GM12878 (cell line): Measurements from ENCODE around the gene PCED1A. TPM values are rescaled to one million over a fixed set of nuclear protein-coding genes. Genes with fewer than 3 reads are reported as not detected.

Source experiments
- ATAC-seq: fragments of 200-7000 bp; cut with Tn5 transposase; 3 replicates; pipeline ENCODE4 v1.9.1; 2020; ENCODE audit warnings: mild to moderate bottlenecking, moderate library complexity
- BruUV-seq: library from RNA; stranded (reverse); fragments of 400-500 nt; replicated peaks from 2 replicates; lab custom pipeline; 2021; lab: Mats Ljungman, UMichigan
- CTCF ChIA-PET: fragments of 300-600 bp; sonication (Branson Sonifier 250); formaldehyde crosslinking; extraction: SDS; loops from one replicate; lab custom pipeline; 2021; ENCODE audit warnings: inconsistent platforms; lab: Yijun Ruan, JAX
- POLR2A ChIA-PET: fragments of 350-600 bp; formaldehyde crosslinking; extraction: SDS; loops from one replicate; lab custom pipeline; 2021; ENCODE audit warnings: inconsistent platforms; lab: Charles Lee
- RAD21 ChIA-PET: fragments of 300-600 bp; sonication (Branson Sonifier 250); formaldehyde crosslinking; loops from one replicate; lab custom pipeline; 2023; ENCODE audit warnings: antibody characterized with exemption; ENCODE audit not compliant: unreplicated experiment; lab: Charles Lee
- SMC1A ChIA-PET: fragments of 300-600 bp; sonication (Branson Sonifier 250); formaldehyde crosslinking; loops from one replicate; lab custom pipeline; 2023; ENCODE audit not compliant: unreplicated experiment, uncharacterized antibody; lab: Charles Lee
- DNase-seq: peaks from one replicate; pipeline ENCODE4 v3.0.0-alpha.2; 2011; ENCODE audit warnings: low read depth, low spot score
- FAIRE-seq: peaks from 3 replicates; lab custom pipeline; 2011; peaks lifted over from hg19 to GRCh38; lab: Jason Lieb, UNC
- H2AFZ ChIP-seq: 2 replicates; pipeline ENCODE4 v1.6.0; 2011; ENCODE audit warnings: low read depth, low read length, control low read depth; ENCODE audit not compliant: control insufficient read depth
- H3K27ac ChIP-seq: 2 replicates; pipeline ENCODE4 v1.5.1; 2011; ENCODE audit warnings: control low read depth; ENCODE audit not compliant: control insufficient read depth, insufficient read depth
- H3K27me3 ChIP-seq, 2 experiments: replicated peaks in 1 of 2; 2 replicates each; pipeline versions ENCODE4 v1.6.0 to v1.6.1; 2011; ENCODE audit warnings: low read length in 1 of 2; ENCODE audit not compliant: control insufficient read depth in 2 of 2, insufficient read depth in 2 of 2
- H3K36me3 ChIP-seq, 2 experiments: 2 replicates each; pipeline ENCODE4 v1.5.1; 2011; ENCODE audit warnings: low read length in 1 of 2; ENCODE audit not compliant: control insufficient read depth in 2 of 2, insufficient read depth in 2 of 2
- H3K4me1 ChIP-seq: 2 replicates; pipeline ENCODE4 v1.6.1; 2011; ENCODE audit warnings: mild to moderate bottlenecking, low read length, moderate library complexity, mixed read lengths; ENCODE audit not compliant: control insufficient read depth, insufficient read depth
- H3K4me2 ChIP-seq: 2 replicates; pipeline ENCODE4 v1.6.0; 2011; ENCODE audit warnings: control low read depth; ENCODE audit not compliant: control insufficient read depth, insufficient read depth
- H3K4me3 ChIP-seq: fragments of 200-600 bp; sonication (generic); 2 replicates; pipeline ENCODE4 v1.5.1; 2016
- H3K79me2 ChIP-seq: 2 replicates; pipeline ENCODE4 v1.6.0; 2011; ENCODE audit warnings: low read length; ENCODE audit not compliant: control insufficient read depth, insufficient read depth
- H3K9ac ChIP-seq: 2 replicates; pipeline ENCODE4 v1.8.0; 2011; ENCODE audit warnings: low read length, control low read depth, mixed read lengths; ENCODE audit not compliant: control insufficient read depth, insufficient read depth
- H3K9me3 ChIP-seq: replicated peaks from 3 replicates; pipeline ENCODE4 v1.5.1; 2011; ENCODE audit warnings: mild to moderate bottlenecking, low read length; ENCODE audit not compliant: control insufficient read depth, insufficient read depth
- H4K20me1 ChIP-seq: 2 replicates; pipeline ENCODE4 v1.6.0; 2011; ENCODE audit not compliant: control insufficient read depth, insufficient read depth
- BCL11A ChIP-seq: IDR thresholded peaks from 2 replicates; pipeline ENCODE4 v1.6.1; 2011; ENCODE audit warnings: low read depth, low read length
- BCL3 ChIP-seq: IDR thresholded peaks from 2 replicates; pipeline ENCODE4 v1.6.1; 2011; ENCODE audit warnings: borderline replicate concordance, low read depth, mild to moderate bottlenecking, moderate library complexity, low read length; ENCODE audit not compliant: insufficient read depth, poor library complexity, severe bottlenecking
- CBX3 ChIP-seq: fragments of 200-600 bp; sonication (generic); IDR thresholded peaks from 2 replicates; pipeline ENCODE4 v1.6.1; 2016; ENCODE audit warnings: low read depth, borderline replicate concordance
- CREM ChIP-seq: IDR thresholded peaks from 2 replicates; pipeline ENCODE4 v1.6.1; 2014; ENCODE audit warnings: antibody characterized with exemption, low read depth
- EED ChIP-seq: sonication (generic); IDR thresholded peaks from 2 replicates; pipeline ENCODE4 v1.6.1; 2016; ENCODE audit warnings: antibody characterized with exemption, low read depth
- GATAD2B ChIP-seq: fragments of 450-650 bp; conservative IDR thresholded peaks from 2 replicates; pipeline ENCODE4 v1.6.1; 2017; ENCODE audit warnings: low read depth, mild to moderate bottlenecking, moderate library complexity
- MEF2B ChIP-seq: fragments of 450-650 bp; IDR thresholded peaks from 2 replicates; pipeline ENCODE4 v1.6.1; 2018; ENCODE audit warnings: mild to moderate bottlenecking, moderate library complexity; ENCODE audit not compliant: partially characterized antibody, poor library complexity, severe bottlenecking
- MTA3 ChIP-seq: IDR thresholded peaks from 2 replicates; pipeline ENCODE4 v1.6.1; 2012; ENCODE audit warnings: low read length, inconsistent platforms, borderline replicate concordance
- NFIC ChIP-seq: IDR thresholded peaks from 2 replicates; pipeline ENCODE4 v1.6.1; 2012; ENCODE audit warnings: low read depth, mild to moderate bottlenecking, inconsistent platforms, low read length, moderate library complexity
- NRF1 ChIP-seq: conservative IDR thresholded peaks from 2 replicates; pipeline ENCODE4 v1.6.1; 2011; ENCODE audit warnings: mild to moderate bottlenecking, low read depth, low read length, improper control_type of control experiment
- RBBP5 ChIP-seq: fragments of 200-600 bp; sonication (generic); conservative IDR thresholded peaks from 2 replicates; pipeline ENCODE4 v1.6.1; 2016
- RELA ChIP-seq: fragments of 450-650 bp; IDR thresholded peaks from 2 replicates; pipeline ENCODE4 v1.8.0; 2014; ENCODE audit warnings: borderline replicate concordance; ENCODE audit not compliant: partially characterized antibody
- RELB ChIP-seq: fragments of 450-650 bp; IDR thresholded peaks from 2 replicates; pipeline ENCODE4 v1.6.1; 2017; ENCODE audit warnings: low read depth, mild to moderate bottlenecking, moderate library complexity
- STAT3 ChIP-seq: IDR thresholded peaks from 2 replicates; pipeline ENCODE4 v1.6.1; 2011; ENCODE audit warnings: low read depth, low read length, improper control_type of control experiment
- TCF7 ChIP-seq: IDR thresholded peaks from 2 replicates; pipeline ENCODE4 v1.6.1; 2014; ENCODE audit warnings: antibody characterized with exemption, borderline replicate concordance
- ZNF687 ChIP-seq: fragments of 450-650 bp; IDR thresholded peaks from 2 replicates; pipeline ENCODE4 v1.6.1; 2017; ENCODE audit warnings: mild to moderate bottlenecking, moderate library complexity
- ZSCAN29 ChIP-seq: fragments of 450-650 bp; IDR thresholded peaks from 2 replicates; pipeline ENCODE4 v1.6.1; 2017; ENCODE audit warnings: mild to moderate bottlenecking, moderate library complexity
- WGBS: methylation state at CpG from one replicate; pipeline ENCODE4 v1.1.6; 2016; ENCODE audit warnings: low lambda C conversion rate; ENCODE audit not compliant: insufficient replicate concordance, insufficient coverage; ENCODE audit errors: missing lambda C conversion rate; 5-methylcytosine and 5-hydroxymethylcytosine counted together
- in situ Hi-C: fragments of 300-500 bp; cut with MboI; formaldehyde crosslinking; loops from 9 replicates; pipeline ENCODE4 v1.14.3; 2018; ENCODE audit warnings: mixed read lengths
- intact Hi-C: fragments of 100-400 bp; cut with micrococcal nuclease; formaldehyde crosslinking; loops from one replicate; pipeline ENCODE4 v1.14.2; 2022; ENCODE audit not compliant: unreplicated experiment
- polyA plus RNA-seq, 11 experiments: library from polyadenylated mRNA; depleted of rRNA in 4 of 11; unstranded in 6 of 11; stranded (reverse) in 5 of 11; fragments of >200 nt; fragmentation: Nextera tagmentation in 4 of 11; fragmentation: Illumina TruSeq in 1 of 11; extraction: Ambion mirVana in 4 of 11; extraction: Trizol in 1 of 11; gene quantifications; 1 replicate in 1 of 11; 2 replicates in 10 of 11; pipeline versions ENCODE4 v1.2.1 to v1.2.3, GENCODE V29; 2011 to 2016; ENCODE audit warnings: inconsistent platforms in 2 of 11, missing spikeins in 2 of 11, low read depth in 1 of 11
- total RNA-seq, 4 experiments: library from RNA; depleted of rRNA in 3 of 4; stranded (reverse); fragments of >200 nt in 3 of 4; fragmentation: Illumina TruSeq in 1 of 4; extraction: Trizol in 1 of 4; gene quantifications; 2 replicates each; pipeline versions ENCODE4 v1.2.1 to v1.2.3, GENCODE V29; 2013 to 2021

PCED1A gene
- total and polyA plus RNA-seq, 10 of the 15 experiments (the other 5 are each of a cell fraction or from before 2014, with no cell fraction given): 4.5 to 30.9 (median 12.0) TPM

GRCh38 chr20:2858591-2858990 is 18.1 kb upstream of the PCED1A start:
- in situ Hi-C loops: no loop called here
- Histone ChIP-seq H3K4me1 (no peaks in the 10 kb centered on the region), H3K36me3 (peaks cover 4% of the 10 kb centered on the region in 2 experiments), H3K4me3 (no peak overlapping the region), H3K27me3 (no peaks in the 10 kb centered on the region), H2AFZ (no peak overlapping the region), H3K79me2 (no peaks in the 10 kb centered on the region), H3K9me3 (no peaks in the 10 kb centered on the region), H4K20me1 (no peaks in the 10 kb centered on the region), H3K27ac (no peak overlapping the region), H3K4me2 (no peak overlapping the region), H3K9ac (no peak overlapping the region)
- DNase-seq: no peak
- CTCF ChIA-PET: interaction anchor here (1.4 to 1.7 kb wide), 2 partner anchors 10 to 145 kb away, joined by 3 to 5 read pairs; no protein-coding TSS in a partner anchor
- RAD21 ChIA-PET: no interaction called here
- no peak for FAIRE-seq
- ATAC-seq: no peak
- intact Hi-C loops: no loop called here
- BruUV-seq: no TSS peak
- SMC1A ChIA-PET: no interaction called here
- 96% methylated on average over 2 of the region's 2 CpGs for WGBS
- POLR2A ChIA-PET: interaction anchor here (0.6 kb wide), 1 partner anchor 204 kb away, joined by 8 read pairs; no protein-coding TSS in a partner anchor
- TF ChIP-seq NRF1 (no peak), STAT3 (no peak), GATAD2B (no peak), BCL3 (no peak), ZSCAN29 (no peak), MTA3 (no peak), CBX3 (no peak), BCL11A (no peak), TCF7 (no peak), RELB (no peak), RBBP5 (no peak), RELA (no peak), CREM (no peak), MEF2B (no peak), NFIC (no peak), ZNF687 (no peak), EED (no peak)
